ENCODE data around the gene AKT3.

DNA sequence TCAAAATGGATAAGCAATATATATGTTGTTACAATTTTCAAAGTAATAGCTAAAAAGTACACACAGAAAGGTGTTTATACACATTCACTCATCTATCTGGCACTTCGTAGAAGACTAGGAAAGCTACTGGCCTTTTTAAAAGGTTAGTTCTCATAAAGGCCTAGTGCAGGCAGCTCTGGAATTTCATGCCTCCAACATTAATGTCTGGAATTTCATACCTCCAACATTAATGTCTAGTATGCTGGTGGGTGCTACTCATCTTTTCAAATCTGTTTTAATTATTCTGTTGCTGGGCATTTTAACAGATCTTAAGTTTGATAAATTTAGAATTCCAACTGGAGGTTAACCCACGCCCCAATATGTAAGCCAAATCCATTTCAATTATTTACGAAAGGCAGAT lies 124.2 kb downstream of the AKT3 start:
- TF ChIP-seq EP300 (IDR thresholded peaks at IDR 0.05; ENCODE audit: borderline replicate concordance) = no peak
- no peak for TF ChIP-seq ZBTB7A (IDR thresholded peaks at IDR 0.05; ENCODE audit: low read depth)
- TF ChIP-seq EGR1 (IDR thresholded peaks at IDR 0.05) = no peak
- TF ChIP-seq TAF1 (IDR thresholded peaks at IDR 0.05; ENCODE audit: low read depth) = no peak
- no peak for TF ChIP-seq MAX (IDR thresholded peaks at IDR 0.05)
- TF ChIP-seq YY1 (IDR thresholded peaks at IDR 0.05; ENCODE audit: low read depth) = no peak
- TF ChIP-seq CREB1 (IDR thresholded peaks at IDR 0.05; ENCODE audit: low read depth) = no peak
